ENCODE measurements around the gene AKT1.

- TF ChIP-seq CTCF (IDR thresholded peaks at IDR 0.05) = no peak
- no peak for TF ChIP-seq POLR2A (IDR thresholded peaks at IDR 0.05)
- TF ChIP-seq POLR2AphosphoS5 (IDR thresholded peaks at IDR 0.05) = no peak
- no peak for TF ChIP-seq EP300 (IDR thresholded peaks at IDR 0.05)
Measured at GRCh38 chr14:104818714-104819161, 23.2 kb upstream of the AKT1 start.
